ENCODE data around the gene ALG13. TPM values are rescaled to one million over a fixed set of nuclear protein-coding genes. Genes with fewer than 3 reads are reported as not detected.

Gene ALG13
- total and polyA plus RNA-seq, 10 of the 15 experiments (the other 5 are each of a cell fraction or from before 2014, with no cell fraction given), result 30.5 to 119 (median 51.1) TPM

GRCh38 chrX:111634823-111635729 lies 45.9 kb upstream of the ALG13 start:
- ChIA-PET POLR2A (no interaction called here), SMC1A (ENCODE audit: uncharacterized antibody, unreplicated experiment) (no interaction called here), CTCF (no interaction called here), RAD21 (ENCODE audit: unreplicated experiment) (no interaction called here)
- 91% methylated on average over 1 of the region's 1 CpG for WGBS (ENCODE audit: insufficient coverage, insufficient replicate concordance, low lambda C conversion rate, missing lambda C conversion rate)
- Histone ChIP-seq H3K4me2 (ENCODE audit: control insufficient read depth, insufficient read depth) (no peak overlapping the region), H4K20me1 (ENCODE audit: control insufficient read depth, insufficient read depth) (no peaks in the 10 kb centered on the region), H3K36me3 (ENCODE audit: control insufficient read depth in 2 of 2, insufficient read depth in 2 of 2, low read length in 1 of 2) (no peaks in the 10 kb centered on the region), H2AFZ (ENCODE audit: control insufficient read depth, low read depth, low read length) (no peak overlapping the region), H3K9me3 (replicated peaks; ENCODE audit: control insufficient read depth, insufficient read depth, low read length) (no peaks in the 10 kb centered on the region), H3K27me3 (replicated peaks in 1 of 2; ENCODE audit: control insufficient read depth in 2 of 2, insufficient read depth in 2 of 2, low read length in 1 of 2) (no peaks in the 10 kb centered on the region), H3K4me3 (no peak overlapping the region), H3K9ac (ENCODE audit: control insufficient read depth, insufficient read depth, low read length) (no peak overlapping the region), H3K27ac (ENCODE audit: control insufficient read depth, insufficient read depth) (no peak overlapping the region), H3K4me1 (ENCODE audit: control insufficient read depth, insufficient read depth, low read length) (no peaks in the 10 kb centered on the region), H3K79me2 (ENCODE audit: control insufficient read depth, insufficient read depth, low read length) (no peaks in the 10 kb centered on the region)
- in situ Hi-C loops (cut with MboI) (no loop called here), intact Hi-C loops (cut with micrococcal nuclease; ENCODE audit: unreplicated experiment) (no loop called here)
- no TSS peak for BruUV-seq (replicated peaks)
- no peak for FAIRE-seq
- ATAC-seq, result no peak
- no peak for DNase-seq (ENCODE audit: low read depth, low spot score)
- TF ChIP-seq MAX (IDR thresholded peaks at IDR 0.05; ENCODE audit: low read depth, low read length) (no peak), ZNF217 (IDR thresholded peaks at IDR 0.05) (no peak), ZBTB33 (IDR thresholded peaks at IDR 0.05) (no peak), NBN (IDR thresholded peaks at IDR 0.05) (no peak), SREBF2 (IDR thresholded peaks at IDR 0.05; ENCODE audit: low read length) (no peak), IRF4 (IDR thresholded peaks at IDR 0.05; ENCODE audit: low read depth, low read length) (no peak), ZNF622 (IDR thresholded peaks at IDR 0.05) (no peak), CTCF (IDR thresholded peaks at IDR 0.05 in 2 of 3, conservative IDR thresholded peaks at IDR 0.05 in 1 of 3; ENCODE audit: control insufficient read depth in 2 of 3, extremely low read depth in 1 of 3, insufficient read depth in 1 of 3, low read depth in 3 of 3, low read length in 3 of 3) (no peak), NFYB (IDR thresholded peaks at IDR 0.05; ENCODE audit: insufficient read depth, low read depth, low read length) (no peak), POLR2AphosphoS5 (IDR thresholded peaks at IDR 0.05; ENCODE audit: low read length) (no peak), IKZF2 (IDR thresholded peaks at IDR 0.05) (no peak), TBL1XR1 (IDR thresholded peaks at IDR 0.05; ENCODE audit: low read depth, low read length) (no peak), PRDM15 (CRISPR knock-in tag; IDR thresholded peaks at IDR 0.05) (no peak), SP1 (IDR thresholded peaks at IDR 0.05; ENCODE audit: low read depth, low read length) (no peak), ZSCAN29 (IDR thresholded peaks at IDR 0.05) (no peak), JUND (IDR thresholded peaks at IDR 0.05; ENCODE audit: low read depth, low read length) (no peak), ZBED1 (IDR thresholded peaks at IDR 0.05; ENCODE audit: borderline replicate concordance) (no peak), CHD4 (IDR thresholded peaks at IDR 0.05) (no peak)
